Measurements from ENCODE around the gene PIGM. TPM values are rescaled to one million over a fixed set of nuclear protein-coding genes. Genes with fewer than 3 reads are reported as not detected.
A peak's percentile ranks its signal among the peaks of the same experiment; 100 is the strongest.

Gene PIGM
- total RNA-seq, 4 donors from 2014 or later: 3.3 to 6.5 (median 4.8) TPM

- TF ChIP-seq POLR2A (IDR thresholded peaks at IDR 0.05) (no peak), EP300 (IDR thresholded peaks at IDR 0.05) (no peak), POLR2AphosphoS5 (IDR thresholded peaks at IDR 0.05) (no peak)
- TF ChIP-seq, protein P1, sequence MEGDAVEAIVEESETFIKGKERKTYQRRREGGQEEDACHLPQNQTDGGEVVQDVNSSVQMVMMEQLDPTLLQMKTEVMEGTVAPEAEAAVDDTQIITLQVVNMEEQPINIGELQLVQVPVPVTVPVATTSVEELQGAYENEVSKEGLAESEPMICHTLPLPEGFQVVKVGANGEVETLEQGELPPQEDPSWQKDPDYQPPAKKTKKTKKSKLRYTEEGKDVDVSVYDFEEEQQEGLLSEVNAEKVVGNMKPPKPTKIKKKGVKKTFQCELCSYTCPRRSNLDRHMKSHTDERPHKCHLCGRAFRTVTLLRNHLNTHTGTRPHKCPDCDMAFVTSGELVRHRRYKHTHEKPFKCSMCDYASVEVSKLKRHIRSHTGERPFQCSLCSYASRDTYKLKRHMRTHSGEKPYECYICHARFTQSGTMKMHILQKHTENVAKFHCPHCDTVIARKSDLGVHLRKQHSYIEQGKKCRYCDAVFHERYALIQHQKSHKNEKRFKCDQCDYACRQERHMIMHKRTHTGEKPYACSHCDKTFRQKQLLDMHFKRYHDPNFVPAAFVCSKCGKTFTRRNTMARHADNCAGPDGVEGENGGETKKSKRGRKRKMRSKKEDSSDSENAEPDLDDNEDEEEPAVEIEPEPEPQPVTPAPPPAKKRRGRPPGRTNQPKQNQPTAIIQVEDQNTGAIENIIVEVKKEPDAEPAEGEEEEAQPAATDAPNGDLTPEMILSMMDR (IDR thresholded peaks at IDR 0.05): no peak
- no peaks in the 10 kb centered on the region for H3K36me3 ChIP-seq
- H3K4me1 ChIP-seq: peaks cover 14% of the 10 kb centered on the region
- H3K4me3 ChIP-seq: no peak overlapping the region
- H3K27me3 ChIP-seq: peaks cover 15% of the 10 kb centered on the region
- DNase-seq (ENCODE audit: low spot score in 2 of 2): no peak
- 90% methylated on average over 5 of the region's 5 CpGs for WGBS
- H3K27ac ChIP-seq: no peak overlapping the region
- H3K9me3 ChIP-seq: no peaks in the 10 kb centered on the region
Observed at GRCh38 chr1:160071289-160071688, 39.5 kb upstream of the PIGM start.

- H3K27me3 ChIP-seq: peaks cover 15% of the 10 kb centered on the region
- WGBS: 2% methylated on average over 35 of the region's 46 CpGs
- peaks cover 14% of the 10 kb centered on the region for H3K4me1 ChIP-seq
- H3K27ac ChIP-seq: no peak overlapping the region
- H3K36me3 ChIP-seq: no peaks in the 10 kb centered on the region
- H3K9me3 ChIP-seq: no peaks in the 10 kb centered on the region
- TF ChIP-seq POLR2A (IDR thresholded peaks at IDR 0.05) (no peak), EP300 (IDR thresholded peaks at IDR 0.05) (no peak)
- TF ChIP-seq, protein P1 (IDR thresholded peaks at IDR 0.05): no peak
- H3K4me3 ChIP-seq: peak overlapping the region; percentile 51
- DNase-seq (ENCODE audit: low spot score in 2 of 2): peak in 1 of 2 donors; percentile 86
Observed at GRCh38 chr1:160070243-160071163, 38.7 kb upstream of the PIGM start.

GRCh38 chr1:160069460-160070231, 37.9 kb upstream of the PIGM start, which contains the start of gene KCNJ10:
Gene KCNJ10 (minus strand): TSS chr1:160070160. CDS start chr1:160042532, 27,628 bp downstream.
- Histone ChIP-seq H3K9me3 (no peaks in the 10 kb centered on the region), H3K27me3 (peaks cover 15% of the 10 kb centered on the region), H3K27ac (no peak within 1 kb of the TSS), H3K36me3 (no peaks in the 10 kb centered on the region), H3K4me3 (peak within 1 kb of the TSS; percentile 51), H3K4me1 (peaks cover 14% of the 10 kb centered on the region)
- WGBS: 15% methylated on average over 28 of the region's 32 CpGs
- no peak for TF ChIP-seq EP300 (IDR thresholded peaks at IDR 0.05)
- no peak for DNase-seq (ENCODE audit: low spot score in 2 of 2)

DNA sequence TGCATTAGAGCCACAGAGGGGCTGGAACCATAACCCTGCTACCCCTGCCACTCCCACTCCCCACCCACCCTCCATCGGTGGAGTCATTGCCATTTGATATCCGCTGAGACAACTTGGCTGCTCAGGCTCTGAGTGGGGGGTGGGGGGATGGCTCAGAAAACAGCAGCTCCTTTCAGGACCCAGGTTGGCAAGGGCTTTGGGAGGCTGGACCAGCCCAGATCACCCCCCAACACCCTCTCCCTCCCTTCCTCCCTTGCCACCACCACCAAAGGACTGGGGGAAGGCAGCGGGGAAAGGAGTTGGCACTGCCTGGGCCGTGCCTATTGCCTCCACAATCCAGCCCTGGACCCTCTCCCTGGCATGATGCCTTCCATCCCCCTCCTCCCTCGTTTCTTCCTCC, 36.4 kb upstream of the PIGM start:
- WGBS: 80% methylated on average over 5 of the region's 5 CpGs

More for the DNA sequence above, 36.4 kb upstream of the PIGM start:
- Histone ChIP-seq H3K9me3 (no peaks in the 10 kb centered on the region), H3K27me3 (peaks cover 15% of the 10 kb centered on the region), H3K4me1 (peaks cover 14% of the 10 kb centered on the region), H3K4me3 (no peak overlapping the region), H3K27ac (no peak overlapping the region), H3K36me3 (no peaks in the 10 kb centered on the region)
- TF ChIP-seq, protein P1 (IDR thresholded peaks at IDR 0.05): no peak
- no peak for TF ChIP-seq POLR2A (IDR thresholded peaks at IDR 0.05)
- TF ChIP-seq POLR2AphosphoS5 (IDR thresholded peaks at IDR 0.05): no peak
- TF ChIP-seq EP300 (IDR thresholded peaks at IDR 0.05): no peak
- DNase-seq (ENCODE audit: low spot score in 2 of 2): no peak
